Body of pancreas (tissue), 4 donors: ENCODE results near the gene TOPAZ1.

Source experiments
- CTCF ChIP-seq, 7 experiments: fragments of 450-650 bp in 4 of 7; fragments of 200-600 bp in 3 of 7; sonication (generic) in 3 of 7; IDR thresholded peaks; one replicate each; pipeline ENCODE4 v1.5.1; 2016 to 2019; ENCODE audit warnings: antibody characterized with exemption in 7 of 7
- POLR2A ChIP-seq, 3 donors: fragments of 450-650 bp; IDR thresholded peaks; one replicate each; pipeline ENCODE4 v1.6.1; 2016; ENCODE audit warnings: antibody characterized with exemption in 3 of 3, mild to moderate bottlenecking in 2 of 3

GRCh38 chr3:44272191-44272590, 30.5 kb downstream of the TOPAZ1 start:
- no peak for TF ChIP-seq CTCF (IDR thresholded peaks at IDR 0.05)
- TF ChIP-seq POLR2A (IDR thresholded peaks at IDR 0.05): no peak
